Measurements from ENCODE around the gene C17orf107. TPM values are rescaled to one million over a fixed set of nuclear protein-coding genes. Genes with fewer than 3 reads are reported as not detected.

C17orf107 gene
- total RNA-seq (1 to 10 TPM; 2.2 to 2.3 TPM), polyA plus RNA-seq (2.0 TPM)

DNA sequence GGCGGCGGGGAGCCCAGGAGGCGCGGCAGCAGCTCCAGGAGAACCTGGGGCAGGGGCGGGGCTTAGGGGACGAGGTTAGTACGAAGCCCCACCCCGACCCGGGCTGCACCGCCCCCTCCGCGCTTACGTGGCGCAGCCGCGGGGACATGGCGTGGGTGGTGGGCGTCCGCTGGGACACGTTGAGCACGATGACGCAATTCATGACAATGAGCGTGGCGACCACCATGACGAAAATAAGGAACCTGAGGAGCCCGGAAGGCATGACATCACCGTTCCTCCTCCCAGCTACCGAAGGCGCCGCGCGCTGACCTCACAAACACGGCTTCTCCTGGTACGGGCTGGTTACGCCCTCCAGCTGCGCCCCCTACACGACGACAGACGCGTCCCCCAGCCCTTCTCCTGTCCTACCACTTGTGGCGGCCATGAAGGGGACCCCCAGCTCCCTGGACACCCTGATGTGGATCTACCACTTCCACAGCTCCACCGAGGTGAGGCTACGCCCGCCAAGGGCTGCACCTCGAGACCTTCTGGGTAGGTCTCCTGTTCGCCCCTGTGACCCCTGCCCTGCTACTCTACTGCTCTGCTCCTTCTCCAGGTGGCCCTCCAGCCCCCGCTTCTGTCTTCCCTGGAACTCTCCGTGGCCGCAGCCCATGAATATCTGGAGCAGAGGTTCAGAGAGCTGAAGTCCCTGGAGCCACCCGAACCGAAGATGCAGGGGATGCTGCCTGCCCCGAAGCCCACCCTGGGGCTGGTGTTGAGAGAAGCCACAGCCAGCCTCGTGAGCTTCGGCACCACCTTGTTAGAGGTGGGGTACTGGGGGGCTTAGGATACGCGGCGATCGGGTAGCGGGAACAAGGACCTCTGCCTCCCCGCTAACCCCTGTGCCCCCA is at the start of gene C17orf107:
Gene C17orf107 (plus strand): TSS at position 196 of the 890 bp plus-strand sequence. CDS start 227 bp downstream, at position 423.
- H3K4me3 ChIP-seq (ENCODE audit: low read length): peak within 1 kb of the TSS; percentile 83
- peak; percentile 95 to 98 (median 96) for DNase-seq
- ChIA-PET CTCF (interaction anchor here (0.6 to 2.6 kb wide), 14 partner anchors 9 to 190 kb away, joined by 3 to 15 read pairs (median 4); partner anchors contain the start of genes ARRB2, MED11, RNF167 and SLC25A11), POLR2A (interaction anchor here (0.6 to 2.7 kb wide), 16 partner anchors 9 to 724 kb away, joined by 3 to 19 read pairs (median 4); partner anchors contain the start of genes ARRB2, PFN1, RNF167 and SLC25A11)
- H3K4me1 ChIP-seq (ENCODE audit: insufficient read depth, low read length): peaks cover 45% of the 10 kb centered on the region
- Mint-ChIP-seq H3K27me3 (peaks cover 0 to 7% of the 10 kb centered on the region in 2 donors), H3K9me3 (no peaks in the 10 kb centered on the region), H3K36me3 (peaks cover 0 to 32% (median 0%) of the 10 kb centered on the region in 3 donors), H3K4me1 (peaks cover 28 to 55% (median 38%) of the 10 kb centered on the region in 3 donors), H3K4me3 (peak within 1 kb of the TSS; percentile 91 to 95 (median 93)), H3K27ac (peak within 1 kb of the TSS; percentile 94 to 99 (median 98))
- no peaks in the 10 kb centered on the region for H3K9me3 ChIP-seq (ENCODE audit: low read length)
- H3K27ac ChIP-seq (ENCODE audit: low read depth, low read length): peak within 1 kb of the TSS; percentile 82
- peaks cover 15% of the 10 kb centered on the region for H3K36me3 ChIP-seq (ENCODE audit: insufficient read depth, low read length)
- no peaks in the 10 kb centered on the region for H3K27me3 ChIP-seq (ENCODE audit: insufficient read depth, low read length, poor library complexity, severe bottlenecking)

DNA sequence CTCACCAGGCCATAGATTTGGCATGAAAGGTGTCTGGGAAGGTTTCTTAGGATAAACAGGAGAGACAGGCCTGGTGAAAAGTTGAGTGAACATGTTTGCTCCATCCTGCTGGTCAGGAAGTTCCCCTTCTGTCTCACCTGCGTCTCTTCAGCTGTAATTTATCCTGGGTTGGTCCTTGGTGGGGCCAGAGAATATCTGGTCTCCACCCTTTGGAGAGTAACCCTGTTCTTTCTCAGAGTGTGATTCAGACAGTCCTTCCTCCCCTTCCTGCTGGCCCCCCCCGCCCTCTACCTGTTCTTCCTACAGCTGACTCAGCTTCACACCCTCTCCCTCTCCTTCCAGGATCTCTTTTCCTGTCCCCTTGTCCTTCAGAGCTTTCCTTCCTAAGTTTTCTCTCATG is 49.1 kb upstream of the C17orf107 start:
- no peaks in the 10 kb centered on the region for H3K27me3 ChIP-seq (ENCODE audit: insufficient read depth, low read length, poor library complexity, severe bottlenecking)
- H3K4me3 Mint-ChIP-seq: no peak overlapping the region
- H3K27me3 Mint-ChIP-seq: peaks cover 0 to 6% of the 10 kb centered on the region in 2 donors
- H3K36me3 Mint-ChIP-seq: peaks cover 0 to 42% (median 18%) of the 10 kb centered on the region in 3 donors
- peaks cover 12% of the 10 kb centered on the region for H3K36me3 ChIP-seq (ENCODE audit: insufficient read depth, low read length)
- peaks cover 0 to 12% (median 5%) of the 10 kb centered on the region in 5 donors for H3K9me3 Mint-ChIP-seq
- H3K27ac ChIP-seq (ENCODE audit: low read depth, low read length): no peak overlapping the region
- H3K27ac Mint-ChIP-seq: peak overlapping the region in 3 of 8 donors; percentile 5 to 79 (median 50)
- H3K4me1 Mint-ChIP-seq: peaks cover 41 to 77% (median 74%) of the 10 kb centered on the region in 3 donors
- DNase-seq: no peak
- H3K9me3 ChIP-seq (ENCODE audit: low read length): no peaks in the 10 kb centered on the region
- ChIA-PET POLR2A (no interaction called here), CTCF (no interaction called here)
- H3K4me3 ChIP-seq (ENCODE audit: low read length): no peak overlapping the region
- H3K4me1 ChIP-seq (ENCODE audit: insufficient read depth, low read length): peaks cover 6% of the 10 kb centered on the region

DNA sequence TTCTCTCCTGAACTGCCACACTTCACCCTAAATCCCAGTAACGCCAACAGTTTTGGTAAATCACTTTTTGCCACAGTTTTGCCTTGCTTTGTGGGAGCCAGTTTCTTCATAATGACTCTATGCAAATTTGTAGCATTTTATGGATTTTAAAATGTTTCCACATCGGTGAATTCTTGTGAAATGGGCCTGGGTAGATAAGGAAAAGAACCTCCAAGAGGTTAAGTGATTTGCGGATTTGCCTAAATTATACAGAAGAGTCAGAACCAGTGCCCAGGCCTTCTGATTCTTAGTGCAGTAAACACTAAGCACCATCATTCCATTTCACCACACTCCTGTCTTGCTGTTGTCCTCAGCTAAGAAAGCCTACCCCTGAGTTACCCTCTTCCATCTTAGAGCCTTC is 48.3 kb upstream of the C17orf107 start:
- ChIA-PET POLR2A (no interaction called here), CTCF (no interaction called here)
- Mint-ChIP-seq H3K27me3 (peaks cover 0 to 6% of the 10 kb centered on the region in 2 donors), H3K4me3 (no peak overlapping the region), H3K36me3 (peaks cover 0 to 39% (median 17%) of the 10 kb centered on the region in 3 donors), H3K27ac (peak overlapping the region in 2 of 8 donors; percentile 25 to 79), H3K4me1 (peaks cover 39 to 73% (median 68%) of the 10 kb centered on the region in 3 donors), H3K9me3 (peaks cover 0 to 12% (median 5%) of the 10 kb centered on the region in 5 donors)
- Histone ChIP-seq H3K27me3 (ENCODE audit: insufficient read depth, low read length, poor library complexity, severe bottlenecking) (no peaks in the 10 kb centered on the region), H3K36me3 (ENCODE audit: insufficient read depth, low read length) (peaks cover 12% of the 10 kb centered on the region), H3K9me3 (ENCODE audit: low read length) (no peaks in the 10 kb centered on the region), H3K4me3 (ENCODE audit: low read length) (no peak overlapping the region), H3K4me1 (ENCODE audit: insufficient read depth, low read length) (peaks cover 6% of the 10 kb centered on the region), H3K27ac (ENCODE audit: low read depth, low read length) (no peak overlapping the region)
- DNase-seq: no peak

DNA sequence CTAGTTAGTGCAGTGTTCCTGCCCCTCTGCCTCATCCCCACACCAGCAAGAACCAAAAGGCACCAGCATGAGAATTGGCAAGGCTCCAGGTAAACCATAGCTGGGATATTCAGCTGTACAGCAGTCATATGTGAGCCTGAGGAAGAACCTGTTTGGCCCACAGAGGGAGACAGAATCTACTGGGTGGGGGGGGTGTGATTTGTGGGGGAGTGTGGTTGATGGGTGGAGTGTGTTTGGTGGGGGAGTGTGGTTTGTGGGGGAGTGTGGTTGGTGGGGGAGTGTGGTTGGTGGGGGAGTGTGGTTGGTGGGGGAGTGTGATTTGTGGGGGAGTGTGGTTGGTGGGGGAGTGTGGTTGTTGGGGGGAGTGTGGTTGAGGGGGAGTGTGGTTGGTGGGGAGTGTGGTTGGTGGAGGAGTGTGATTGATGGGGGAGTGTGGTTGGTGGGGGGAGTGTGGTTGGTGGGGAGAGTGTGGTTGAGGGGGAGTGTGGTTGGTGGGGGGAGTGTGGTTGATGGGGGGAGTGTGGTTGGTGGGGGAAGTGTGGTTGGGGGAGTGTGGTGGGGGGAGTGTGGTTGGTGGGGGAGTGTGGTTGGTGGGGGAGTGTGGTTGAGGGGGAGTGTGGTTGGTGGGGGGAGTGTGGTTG is 46.6 kb upstream of the C17orf107 start:
- peaks cover 0 to 41% (median 15%) of the 10 kb centered on the region in 3 donors for H3K36me3 Mint-ChIP-seq
- Histone ChIP-seq H3K27me3 (ENCODE audit: insufficient read depth, low read length, poor library complexity, severe bottlenecking) (no peaks in the 10 kb centered on the region), H3K27ac (ENCODE audit: low read depth, low read length) (no peak overlapping the region), H3K4me1 (ENCODE audit: insufficient read depth, low read length) (peaks cover 6% of the 10 kb centered on the region), H3K36me3 (ENCODE audit: insufficient read depth, low read length) (peaks cover 9% of the 10 kb centered on the region), H3K4me3 (ENCODE audit: low read length) (no peak overlapping the region), H3K9me3 (ENCODE audit: low read length) (no peaks in the 10 kb centered on the region)
- peak overlapping the region in 6 of 7 donors; percentile 29 to 85 (median 48) for H3K4me3 Mint-ChIP-seq
- peak; percentile 25 to 66 (median 44) for DNase-seq
- H3K9me3 Mint-ChIP-seq: peaks cover 0 to 12% (median 5%) of the 10 kb centered on the region in 5 donors
- CTCF ChIA-PET: interaction anchor here (1.1 kb wide), 1 partner anchor 63 kb away, joined by 5 read pairs; no protein-coding TSS in a partner anchor
- POLR2A ChIA-PET: interaction anchor here (1.5 kb wide), 1 partner anchor 19 kb away, joined by 3 read pairs; no protein-coding TSS in a partner anchor
- peak overlapping the region; percentile 30 to 93 (median 82) for H3K27ac Mint-ChIP-seq
- H3K4me1 Mint-ChIP-seq: peaks cover 45 to 73% (median 69%) of the 10 kb centered on the region in 3 donors
- peaks cover 0 to 6% of the 10 kb centered on the region in 2 donors for H3K27me3 Mint-ChIP-seq

DNA sequence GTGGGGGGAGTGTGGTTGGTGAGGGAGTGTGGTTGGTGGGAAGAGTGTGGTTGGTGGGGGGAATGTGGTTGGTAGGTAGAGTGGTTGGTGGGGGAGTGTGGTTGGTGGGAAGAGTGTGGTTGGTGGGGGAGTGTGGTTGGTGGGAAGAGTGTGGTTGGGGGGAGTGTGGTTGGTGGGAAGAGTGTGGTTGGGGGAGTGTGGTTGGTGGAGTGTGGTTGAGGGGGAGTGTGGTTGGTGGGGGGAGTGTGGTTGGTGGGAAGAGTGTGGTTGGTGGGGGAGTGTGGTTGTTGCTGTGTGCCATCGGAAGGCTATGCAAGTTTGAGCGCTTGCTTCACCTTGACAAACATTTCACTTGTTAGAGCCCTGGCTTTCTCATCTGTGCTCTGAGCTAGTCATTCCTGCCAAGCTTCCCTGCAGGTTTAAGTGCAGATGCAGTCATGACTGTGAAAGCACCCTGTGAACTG is 46.1 kb upstream of the C17orf107 start:
- Mint-ChIP-seq H3K27ac (peak overlapping the region in 5 of 8 donors; percentile 4 to 83 (median 39)), H3K27me3 (peaks cover 0 to 6% of the 10 kb centered on the region in 2 donors), H3K9me3 (peaks cover 0 to 12% (median 5%) of the 10 kb centered on the region in 5 donors), H3K4me1 (peaks cover 45 to 72% (median 67%) of the 10 kb centered on the region in 3 donors), H3K4me3 (peak overlapping the region in 5 of 7 donors; percentile 20 to 76 (median 32)), H3K36me3 (peaks cover 0 to 40% (median 13%) of the 10 kb centered on the region in 3 donors)
- ChIA-PET POLR2A (no interaction called here), CTCF (no interaction called here)
- Histone ChIP-seq H3K4me1 (ENCODE audit: insufficient read depth, low read length) (peaks cover 6% of the 10 kb centered on the region), H3K36me3 (ENCODE audit: insufficient read depth, low read length) (peaks cover 9% of the 10 kb centered on the region), H3K9me3 (ENCODE audit: low read length) (no peaks in the 10 kb centered on the region), H3K27me3 (ENCODE audit: insufficient read depth, low read length, poor library complexity, severe bottlenecking) (no peaks in the 10 kb centered on the region), H3K27ac (ENCODE audit: low read depth, low read length) (no peak overlapping the region), H3K4me3 (ENCODE audit: low read length) (no peak overlapping the region)
- peak; percentile 3 to 52 (median 29) for DNase-seq

DNA sequence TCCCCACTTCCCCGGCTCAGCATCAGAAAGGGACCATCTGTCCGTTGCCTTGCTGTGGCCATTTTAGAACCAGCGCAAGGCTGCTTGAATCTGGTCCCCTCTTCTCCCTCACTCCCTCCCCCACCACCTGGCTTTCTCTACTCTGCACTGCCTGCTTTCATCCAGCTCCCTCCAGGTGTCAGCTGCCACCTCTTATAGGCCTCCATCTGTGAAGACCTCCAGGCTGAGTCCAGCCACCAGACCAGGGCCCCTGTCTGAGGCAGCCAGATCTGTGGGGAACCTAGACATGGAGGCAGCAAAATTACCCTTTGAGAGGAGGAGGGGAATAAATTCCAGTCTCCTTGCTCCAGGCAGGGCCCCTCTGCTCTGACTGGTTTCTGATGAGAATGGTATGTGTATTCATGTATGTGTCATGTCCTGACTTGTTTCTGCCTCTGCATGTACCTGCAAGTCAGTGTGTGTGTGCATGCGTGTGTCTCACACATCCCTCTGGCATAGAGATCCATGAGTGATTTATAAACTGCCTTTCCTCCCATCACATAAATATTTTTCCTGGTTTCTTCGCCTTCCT is 45.1 kb upstream of the C17orf107 start:
- H3K27me3 Mint-ChIP-seq: peaks cover 0 to 6% of the 10 kb centered on the region in 2 donors
- Histone ChIP-seq H3K4me1 (ENCODE audit: insufficient read depth, low read length) (peaks cover 6% of the 10 kb centered on the region), H3K27ac (ENCODE audit: low read depth, low read length) (no peak overlapping the region), H3K4me3 (ENCODE audit: low read length) (no peak overlapping the region), H3K9me3 (ENCODE audit: low read length) (no peaks in the 10 kb centered on the region), H3K36me3 (ENCODE audit: insufficient read depth, low read length) (peaks cover 9% of the 10 kb centered on the region), H3K27me3 (ENCODE audit: insufficient read depth, low read length, poor library complexity, severe bottlenecking) (no peaks in the 10 kb centered on the region)
- H3K4me1 Mint-ChIP-seq: peaks cover 47 to 71% (median 64%) of the 10 kb centered on the region in 3 donors
- no peak for DNase-seq
- POLR2A ChIA-PET: no interaction called here
- peak overlapping the region in 1 of 7 donors; percentile 37 for H3K4me3 Mint-ChIP-seq
- peak overlapping the region in 4 of 8 donors; percentile 4 to 71 (median 30) for H3K27ac Mint-ChIP-seq
- CTCF ChIA-PET: interaction anchor here (1.1 kb wide), 1 partner anchor 64 kb away, joined by 4 read pairs; no protein-coding TSS in a partner anchor
- peaks cover 0 to 40% (median 15%) of the 10 kb centered on the region in 3 donors for H3K36me3 Mint-ChIP-seq
- peaks cover 0 to 12% (median 5%) of the 10 kb centered on the region in 5 donors for H3K9me3 Mint-ChIP-seq

DNA sequence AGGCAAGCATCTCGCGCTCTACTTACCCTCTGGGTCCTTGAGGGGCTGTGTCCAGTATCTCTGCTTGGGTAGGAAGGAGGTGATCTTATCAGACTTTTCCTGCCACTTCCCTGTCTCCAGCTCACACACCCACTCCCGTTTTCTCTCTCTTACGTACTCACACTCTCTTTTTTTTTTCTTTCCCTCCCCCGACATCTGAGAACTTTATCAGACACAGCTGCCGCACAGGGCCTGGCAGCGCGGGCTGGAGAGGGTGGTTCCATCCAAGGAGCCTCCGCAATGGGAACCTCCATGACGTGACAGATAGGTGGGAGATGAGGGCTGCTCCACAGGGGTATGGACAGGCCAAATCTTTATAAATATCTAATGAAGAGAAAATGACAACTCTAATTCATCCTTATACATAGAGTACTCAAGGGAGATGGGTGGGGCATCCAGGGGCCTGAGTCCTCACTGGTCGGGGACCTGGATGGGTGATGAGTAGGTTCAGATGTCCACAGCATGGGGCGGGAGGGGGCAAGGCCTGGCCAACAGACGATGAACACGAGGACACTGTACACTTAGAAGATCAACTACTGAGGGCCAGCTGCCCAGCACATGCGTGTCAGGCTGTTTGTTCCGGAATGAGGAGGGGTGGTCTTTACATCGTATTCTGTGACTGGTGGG is 42.9 kb upstream of the C17orf107 start:
- POLR2A ChIA-PET: interaction anchor here (0.6 kb wide), 1 partner anchor 11 kb away, joined by 3 read pairs; no protein-coding TSS in a partner anchor
- peaks cover 0 to 45% (median 14%) of the 10 kb centered on the region in 3 donors for H3K36me3 Mint-ChIP-seq
- H3K27me3 ChIP-seq (ENCODE audit: insufficient read depth, low read length, poor library complexity, severe bottlenecking): no peaks in the 10 kb centered on the region
- H3K27ac Mint-ChIP-seq: peak overlapping the region in 1 of 8 donors; percentile 79
- peaks cover 6% of the 10 kb centered on the region for H3K36me3 ChIP-seq (ENCODE audit: insufficient read depth, low read length)
- no peak overlapping the region for H3K27ac ChIP-seq (ENCODE audit: low read depth, low read length)
- peaks cover 36 to 56% (median 46%) of the 10 kb centered on the region in 3 donors for H3K4me1 Mint-ChIP-seq
- no peaks in the 10 kb centered on the region for H3K9me3 ChIP-seq (ENCODE audit: low read length)
- H3K4me1 ChIP-seq (ENCODE audit: insufficient read depth, low read length): peaks cover 6% of the 10 kb centered on the region
- CTCF ChIA-PET: no interaction called here
- H3K4me3 ChIP-seq (ENCODE audit: low read length): no peak overlapping the region
- H3K27me3 Mint-ChIP-seq: peaks cover 0 to 6% of the 10 kb centered on the region in 2 donors
- DNase-seq: no peak
- peak overlapping the region in 1 of 7 donors; percentile 35 for H3K4me3 Mint-ChIP-seq
- H3K9me3 Mint-ChIP-seq: peaks cover 0 to 12% (median 5%) of the 10 kb centered on the region in 5 donors
